PC-3 (cell line): ENCODE results near the gene CSAD. TPM values are rescaled to one million over a fixed set of nuclear protein-coding genes. Genes with fewer than 3 reads are reported as not detected.

Source experiments
- ATAC-seq: fragments of 200-7000 bp; cut with Tn5 transposase; 2 replicates; pipeline ENCODE4 v1.9.1; 2020; ENCODE audit warnings: mild to moderate bottlenecking, moderate library complexity
- BruUV-seq: library from RNA; stranded (reverse); fragments of 400-500 nt; replicated peaks from 2 replicates; lab custom pipeline; 2021; lab: Mats Ljungman, UMichigan
- CTCF ChIA-PET: fragments of 300-600 bp; sonication (Branson Sonifier 250); formaldehyde crosslinking; loops from one replicate; lab custom pipeline; 2022; ENCODE audit warnings: antibody characterized with exemption; lab: Charles Lee
- POLR2A ChIA-PET: fragments of 300-600 bp; sonication (Branson Sonifier 250); formaldehyde crosslinking; loops from one replicate; lab custom pipeline; 2022; ENCODE audit warnings: antibody characterized with exemption; ENCODE audit not compliant: unreplicated experiment; lab: Charles Lee
- DNase-seq: peaks from one replicate; pipeline ENCODE4 v3.0.0-alpha.2; 2015
- H2AFZ ChIP-seq: fragments of 300-600 bp; sonication (generic); 2 replicates; pipeline ENCODE4 v1.6.0; 2016; ENCODE audit warnings: antibody characterized with exemption, low read length
- H3F3A ChIP-seq: fragments of 300-600 bp; sonication (generic); one replicate; pipeline ENCODE4 v1.6.0; 2017; ENCODE audit warnings: antibody characterized with exemption, low read length, control low read depth, mild to moderate bottlenecking; ENCODE audit not compliant: unreplicated experiment
- H3K27ac ChIP-seq: fragments of 300-600 bp; sonication (generic); 2 replicates; pipeline ENCODE4 v1.5.1; 2016; ENCODE audit warnings: mild to moderate bottlenecking, low read length
- H3K27me3 ChIP-seq: fragments of 300-600 bp; sonication (generic); 2 replicates; pipeline ENCODE4 v1.6.1; 2016; ENCODE audit warnings: low read length, mixed read lengths
- H3K36me3 ChIP-seq: fragments of 300-600 bp; sonication (generic); 2 replicates; pipeline ENCODE4 v1.6.1; 2016; ENCODE audit warnings: low read depth, mixed run types, low read length, mixed read lengths
- H3K4me1 ChIP-seq: fragments of 300-600 bp; sonication (generic); 2 replicates; pipeline ENCODE4 v1.5.1; 2016; ENCODE audit warnings: low read length; ENCODE audit not compliant: insufficient read depth
- H3K4me2 ChIP-seq: fragments of 300-600 bp; sonication (generic); 2 replicates; pipeline ENCODE4 v1.6.0; 2016; ENCODE audit warnings: low read length
- H3K4me3 ChIP-seq: fragments of 300-600 bp; sonication (generic); 2 replicates; pipeline ENCODE4 v1.5.1; 2016; ENCODE audit warnings: mild to moderate bottlenecking, low read length, mixed read lengths
- H3K79me2 ChIP-seq: fragments of 300-600 bp; sonication (generic); 2 replicates; pipeline ENCODE4 v1.6.1; 2017; ENCODE audit warnings: low read length, mixed read lengths
- H3K9ac ChIP-seq: fragments of 300-600 bp; sonication (generic); 2 replicates; pipeline ENCODE4 v1.6.0; 2016; ENCODE audit warnings: mild to moderate bottlenecking, low read length
- H3K9me2 ChIP-seq: fragments of 300-600 bp; sonication (generic); replicated peaks from 2 replicates; pipeline ENCODE4 v1.6.1; 2016; ENCODE audit warnings: mixed run types, low read length, mixed read lengths
- H3K9me3 ChIP-seq: fragments of 300-600 bp; sonication (generic); 2 replicates; pipeline ENCODE4 v1.6.1; 2016; ENCODE audit warnings: low read length, mixed read lengths
- H4K20me1 ChIP-seq: fragments of 300-600 bp; sonication (generic); 2 replicates; pipeline ENCODE4 v1.6.1; 2016; ENCODE audit warnings: low read length, mixed read lengths
- CTCF ChIP-seq: fragments of 300-600 bp; sonication (generic); conservative IDR thresholded peaks from 2 replicates; pipeline ENCODE4 v1.5.1; 2017; ENCODE audit warnings: antibody characterized with exemption, low read depth, mild to moderate bottlenecking, low read length
- EZH2 ChIP-seq: fragments of 300-600 bp; sonication (generic); IDR thresholded peaks from one replicate; pipeline ENCODE4 v1.6.1; 2017; ENCODE audit warnings: antibody characterized with exemption, mild to moderate bottlenecking, low read length; ENCODE audit not compliant: unreplicated experiment
- EZH2phosphoT487 ChIP-seq: fragments of 300-600 bp; sonication (generic); IDR thresholded peaks from 2 replicates; pipeline ENCODE4 v1.6.1; 2018; ENCODE audit warnings: mild to moderate bottlenecking, antibody characterized with exemption, low read length, borderline replicate concordance
- intact Hi-C: fragments of 100-400 bp; cut with micrococcal nuclease; formaldehyde crosslinking; loops from 2 replicates; pipeline ENCODE4 v1.9.0; 2023
- total RNA-seq: library from RNA; depleted of rRNA; stranded (reverse); fragments of >200 nt; gene quantifications from 2 replicates; pipeline ENCODE4 v1.2.3, GENCODE V29; 2014

Gene CSAD
- total RNA-seq, 1 experiment from 2014 or later = 21.5 TPM

- intact Hi-C loops = no loop called here
- BruUV-seq = no TSS peak
- Histone ChIP-seq H3K36me3 (peaks cover 19% of the 10 kb centered on the region), H2AFZ (no peak overlapping the region), H3K9ac (no peak overlapping the region), H4K20me1 (no peaks in the 10 kb centered on the region), H3K27me3 (no peaks in the 10 kb centered on the region), H3F3A (no peaks in the 10 kb centered on the region), H3K4me1 (peaks cover 10% of the 10 kb centered on the region), H3K4me3 (no peak overlapping the region), H3K9me3 (no peaks in the 10 kb centered on the region), H3K4me2 (no peak overlapping the region), H3K27ac (no peak overlapping the region), H3K9me2 (no peaks in the 10 kb centered on the region), H3K79me2 (no peaks in the 10 kb centered on the region)
- DNase-seq (no peak), ATAC-seq (no peak)
- CTCF ChIA-PET = no interaction called here
- TF ChIP-seq CTCF (no peak), EZH2 (no peak), EZH2phosphoT487 (no peak)
- POLR2A ChIA-PET = no interaction called here
Measured at GRCh38 chr12:53191885-53192530, 11.3 kb upstream of the CSAD start.

GRCh38 chr12:53191096-53191884, 10.6 kb upstream of the CSAD start:
- no peaks in the 10 kb centered on the region for H3K79me2 ChIP-seq
- peaks cover 25% of the 10 kb centered on the region for H3K36me3 ChIP-seq
- POLR2A ChIA-PET = no interaction called here
- no peak overlapping the region for H3K27ac ChIP-seq
- DNase-seq (no peak), ATAC-seq (no peak)
- H3K9ac ChIP-seq = no peak overlapping the region
- no peak overlapping the region for H3K4me2 ChIP-seq
- no peaks in the 10 kb centered on the region for H4K20me1 ChIP-seq
- H3F3A ChIP-seq = no peaks in the 10 kb centered on the region
- no peaks in the 10 kb centered on the region for H3K27me3 ChIP-seq
- BruUV-seq = no TSS peak
- CTCF ChIA-PET = no interaction called here
- no peak for TF ChIP-seq EZH2
- TF ChIP-seq CTCF = no peak
- no peak for TF ChIP-seq EZH2phosphoT487
- no peaks in the 10 kb centered on the region for H3K9me2 ChIP-seq
- no peaks in the 10 kb centered on the region for H3K9me3 ChIP-seq
- no peak overlapping the region for H2AFZ ChIP-seq
- intact Hi-C loops = no loop called here
- H3K4me3 ChIP-seq = no peak overlapping the region
- H3K4me1 ChIP-seq = peaks cover 7% of the 10 kb centered on the region
